HT1080 (cell line): ENCODE data around the gene B4GAT1. TPM values are rescaled to one million over a fixed set of nuclear protein-coding genes. Genes with fewer than 3 reads are reported as not detected.
"Not testable (repeated sequence)": the region's sequence is repeated elsewhere in the genome, so short reads cannot be mapped to it uniquely, and the experiment has no call there.

Experiments used
- DNase-seq: peaks from one replicate; pipeline ENCODE4 v3.0.0-alpha.2; 2015; ENCODE audit warnings: low read depth
- small RNA-seq: library from RNA; depleted of rRNA; stranded (forward); fragments of <200 nt; gene quantifications from one replicate; pipeline ENCODE3, GENCODE V24; 2014
- total RNA-seq: library from RNA; depleted of rRNA; stranded (reverse); fragments of >200 nt; shearing (Covaris generic); gene quantifications from 2 replicates; pipeline ENCODE4 v1.2.3, GENCODE V29; 2014; rRNA removed

B4GAT1 gene
- total RNA-seq, 1 experiment from 2014 or later: 34.4 TPM

- DNase-seq: peak; percentile 88
Measured at GRCh38 chr11:66311965-66312548, 35.4 kb downstream of the B4GAT1 start.

- DNase-seq: no peak
Measured at GRCh38 chr11:66311470-66311964, 35.9 kb downstream of the B4GAT1 start.

- DNase-seq: not testable (repeated sequence)
Measured at GRCh38 chr11:66310803-66311440, 36.5 kb downstream of the B4GAT1 start.

GRCh38 chr11:66310324-66310723 lies 37.1 kb downstream of the B4GAT1 start:
- no peak for DNase-seq

GRCh38 chr11:66309475-66309874 lies 38.0 kb downstream of the B4GAT1 start:
- no peak for DNase-seq

- no peak for DNase-seq
Measured at GRCh38 chr11:66302656-66303055, 44.8 kb downstream of the B4GAT1 start.

GRCh38 chr11:66299186-66299585 lies 48.2 kb downstream of the B4GAT1 start:
- no peak for DNase-seq

GRCh38 chr11:66297610-66298009 lies 49.8 kb downstream of the B4GAT1 start:
- DNase-seq: no peak

Small RNAs within 50 kb of the gene (small RNA-seq; reads per million reads assigned to genes)
- gene RF00017 (not detected), gene RNU1-84P (0.16 reads per million)

Other genes with a start within 250 kb of the B4GAT1 start
- gene KLC2, start 89.9 kb downstream of the B4GAT1 start, total RNA-seq: 13.2 and 14.2 TPM in 2 replicates
- gene RAB1B, start 79.0 kb downstream of the B4GAT1 start, total RNA-seq: 210 and 249 TPM in 2 replicates
- gene CNIH2, start 69.5 kb downstream of the B4GAT1 start, total RNA-seq: 1.5 and 2.6 TPM in 2 replicates
- gene YIF1A, start 58.5 kb downstream of the B4GAT1 start, total RNA-seq: 114 and 127 TPM in 2 replicates
- not detected in 2 replicates for gene TMEM151A, start 55.7 kb downstream of the B4GAT1 start, total RNA-seq
- gene CD248, start 30.6 kb downstream of the B4GAT1 start, total RNA-seq: not detected in 2 replicates
- 44.2 and 47.5 TPM in 2 replicates for gene RIN1, start 11.2 kb downstream of the B4GAT1 start, total RNA-seq
- 69.9 and 78.7 TPM in 2 replicates for gene BRMS1, start 2.5 kb downstream of the B4GAT1 start, total RNA-seq
- 0.37 and 0.68 TPM in 2 replicates for gene SLC29A2, start 24.1 kb upstream of the B4GAT1 start, total RNA-seq
- not detected in 2 replicates for gene NPAS4, start 73.4 kb upstream of the B4GAT1 start, total RNA-seq
- 84.2 and 120 TPM in 2 replicates for gene MRPL11, start 91.2 kb upstream of the B4GAT1 start, total RNA-seq
- 9.7 and 9.8 TPM in 2 replicates for gene PELI3, start 119.3 kb upstream of the B4GAT1 start, total RNA-seq
- 65.2 and 83.9 TPM in 2 replicates for gene DPP3, start 132.8 kb upstream of the B4GAT1 start, total RNA-seq
- 2.0 and 10.4 TPM in 2 replicates for gene BBS1, start 163.0 kb upstream of the B4GAT1 start, total RNA-seq
- gene ZDHHC24, start 198.4 kb upstream of the B4GAT1 start, total RNA-seq: 18.3 and 21.5 TPM in 2 replicates
- gene ACTN3, start 199.3 kb upstream of the B4GAT1 start, total RNA-seq: not detected in 2 replicates
- gene CTSF, start 221.0 kb upstream of the B4GAT1 start, total RNA-seq: 7.2 and 8.2 TPM in 2 replicates
- gene CCDC87, start 245.4 kb upstream of the B4GAT1 start, total RNA-seq: 0.03 TPM in 1 of 2 replicates, not detected in the other
- gene CCS, start 245.6 kb upstream of the B4GAT1 start, total RNA-seq: 12.6 and 13.2 TPM in 2 replicates